HG03565 (cell line): ENCODE measurements around the gene CRACR2B.

ENCODE experiments used
- ATAC-seq: cut with Tn5 transposase; IDR thresholded peaks from one replicate; pipeline ENCODE4 v1.9.1; 2021; ENCODE audit warnings: mild to moderate bottlenecking, moderate library complexity; ENCODE audit not compliant: unreplicated experiment

The CRACR2B gene

DNA sequence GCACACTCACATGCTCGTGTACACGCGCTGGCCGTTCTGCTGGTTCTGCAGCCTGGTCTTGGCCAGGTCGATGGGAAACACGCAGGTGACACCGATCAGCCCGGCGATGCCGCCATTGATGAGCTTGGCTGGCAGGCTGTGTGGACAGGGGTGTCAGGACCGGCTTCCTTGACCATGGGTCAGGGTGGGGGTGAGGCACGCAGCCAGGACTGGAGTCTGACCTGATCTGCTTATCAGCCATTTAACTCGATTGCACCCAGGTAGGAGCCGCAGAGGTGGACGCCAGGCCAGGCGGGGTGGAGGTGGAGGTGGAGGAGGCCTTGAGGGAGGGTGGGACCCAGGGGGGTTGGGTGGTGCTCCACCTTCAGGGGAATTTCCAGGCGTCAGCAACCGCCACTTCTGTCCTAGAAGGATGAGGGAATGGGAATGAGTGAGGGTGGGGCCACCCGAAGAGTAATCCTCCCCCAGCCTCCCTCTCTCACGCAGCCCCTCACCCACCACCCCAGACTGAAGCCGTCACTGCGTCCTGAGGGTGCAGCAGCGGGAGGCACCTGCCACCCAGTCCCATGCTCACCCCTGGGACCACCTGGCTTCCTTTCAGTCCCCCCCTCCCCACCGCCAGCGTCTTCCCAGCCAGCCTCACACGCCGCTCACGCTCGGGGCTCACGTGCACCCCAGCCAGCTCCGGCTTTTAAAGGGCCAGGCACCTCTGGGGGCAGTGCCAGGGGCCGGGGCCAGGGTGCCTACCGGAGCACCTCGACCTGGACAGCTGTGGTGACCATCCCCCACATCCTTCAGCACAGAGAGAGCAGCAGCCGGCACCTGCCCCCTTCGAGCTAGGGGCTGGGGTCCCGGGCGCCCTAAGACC, 32.7 kb upstream of the CRACR2B start:
- no peak for ATAC-seq

DNA sequence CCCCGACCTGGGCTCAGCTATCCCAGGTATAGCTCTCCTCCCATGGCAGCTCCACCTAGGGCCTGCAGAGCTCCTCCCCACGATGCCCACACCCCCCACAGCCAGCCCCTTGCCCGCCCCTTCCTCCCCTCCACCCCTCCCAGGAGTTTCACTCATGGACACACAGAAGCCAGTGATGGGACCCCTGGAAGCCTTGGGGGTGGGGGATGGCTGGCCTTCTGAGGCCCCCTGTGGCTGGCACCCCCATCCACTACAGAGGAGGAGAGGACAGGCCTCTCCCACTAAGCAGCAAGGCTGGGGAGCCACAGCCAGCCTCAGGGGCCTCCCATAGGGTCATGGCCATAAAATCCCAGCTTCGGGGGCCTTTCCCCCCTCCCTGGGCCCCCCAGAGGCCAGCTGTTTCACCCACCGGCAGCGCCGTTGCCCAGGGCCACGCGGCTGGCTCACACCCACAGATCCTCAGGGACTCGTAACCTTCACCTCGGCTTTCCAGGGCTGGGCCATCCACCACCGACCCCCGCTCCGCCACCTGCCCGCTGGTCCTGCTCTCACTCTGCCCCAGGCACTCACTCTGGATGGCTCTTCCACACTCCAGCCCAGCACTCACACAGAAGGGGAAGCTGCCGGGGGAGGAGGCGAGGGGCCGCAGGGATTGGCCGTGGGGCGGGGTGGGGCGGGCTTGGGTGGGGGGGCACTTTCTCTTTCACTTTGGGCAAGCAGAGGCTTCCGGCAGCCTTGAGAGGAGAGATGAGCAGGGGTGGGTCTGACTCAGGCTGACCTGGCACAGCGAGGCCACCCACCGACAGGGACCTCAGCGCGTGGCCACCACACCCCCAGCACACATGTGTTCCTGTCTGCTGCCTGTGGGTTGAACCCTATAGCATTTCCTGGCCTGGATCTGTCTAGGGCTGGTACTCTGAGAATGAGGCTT, 31.8 kb upstream of the CRACR2B start:
- ATAC-seq, result no peak

DNA sequence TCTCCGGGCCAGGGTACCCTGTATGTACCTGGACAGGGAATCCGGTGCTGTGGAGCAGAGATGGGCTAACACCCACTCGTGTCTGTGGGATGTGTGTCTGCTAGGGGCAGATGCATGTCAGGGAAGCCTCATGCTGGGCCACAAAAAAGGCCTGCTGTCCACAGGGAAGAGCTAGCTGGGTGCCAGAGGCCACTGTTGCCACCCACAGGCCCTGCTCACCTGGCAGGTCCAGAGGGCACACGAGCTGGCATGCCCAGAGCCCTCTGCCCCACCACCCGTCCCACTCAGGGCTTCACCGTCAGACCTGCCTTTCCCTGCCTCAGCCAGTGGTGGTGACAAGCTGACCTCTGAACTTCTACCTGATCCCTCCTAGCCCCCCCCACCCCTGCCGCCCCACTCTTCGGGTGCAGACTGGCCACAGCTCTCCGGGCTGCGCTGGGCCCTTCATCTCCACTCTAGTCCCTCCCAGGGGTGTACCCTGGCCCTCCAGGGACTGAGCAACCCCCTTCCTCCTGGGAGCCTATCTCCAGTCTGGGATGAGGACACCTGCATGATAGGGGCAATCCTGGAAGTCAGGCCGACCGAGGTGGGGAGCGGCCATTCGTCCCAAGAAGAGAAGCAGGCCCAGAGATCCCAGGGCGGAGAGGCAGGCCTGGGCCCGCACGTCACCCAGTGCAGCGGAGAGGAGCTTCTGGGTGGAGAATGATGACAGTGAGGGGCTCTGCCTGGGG, 31.0 kb upstream of the CRACR2B start:
- ATAC-seq, result no peak

DNA sequence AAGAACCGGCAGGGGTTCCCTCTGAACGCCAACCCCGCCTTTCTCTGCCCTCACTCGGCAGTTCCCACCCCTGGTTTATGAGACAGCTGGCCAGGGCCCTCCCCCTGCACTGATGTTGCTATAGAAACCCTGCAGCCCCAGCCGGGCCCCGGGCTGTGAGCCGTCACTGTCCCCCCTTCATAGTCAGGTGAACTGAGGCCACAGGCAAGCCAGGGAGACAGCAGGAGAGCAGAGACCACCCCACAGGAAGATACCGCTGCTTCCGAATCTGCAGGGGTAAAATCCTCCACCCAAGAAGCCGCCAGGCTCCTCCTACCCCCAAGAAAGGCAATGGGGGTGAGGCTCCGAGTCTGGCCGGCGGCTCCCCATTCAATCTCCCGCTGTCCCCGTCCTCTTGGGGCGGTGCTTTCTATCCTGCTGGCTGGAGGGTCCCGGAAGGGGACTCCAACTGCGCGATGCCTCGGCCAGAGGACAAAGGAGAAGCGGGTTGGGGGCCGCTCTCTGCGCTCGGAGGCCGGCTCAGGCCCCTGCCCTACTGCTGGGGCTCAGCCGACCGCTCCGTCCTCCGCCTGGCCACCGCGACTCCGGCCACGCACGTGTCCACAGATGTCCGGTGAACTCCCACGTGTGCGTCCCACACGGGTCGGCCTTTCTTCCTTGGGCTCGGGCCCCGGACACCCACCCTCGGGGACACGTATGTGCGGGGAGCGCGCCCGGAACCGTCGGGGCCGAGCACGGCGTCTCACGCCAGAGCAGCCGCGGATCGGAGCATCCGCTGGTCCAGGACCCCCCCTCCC, 30.2 kb upstream of the CRACR2B start:
- peak; percentile 24 for ATAC-seq

DNA sequence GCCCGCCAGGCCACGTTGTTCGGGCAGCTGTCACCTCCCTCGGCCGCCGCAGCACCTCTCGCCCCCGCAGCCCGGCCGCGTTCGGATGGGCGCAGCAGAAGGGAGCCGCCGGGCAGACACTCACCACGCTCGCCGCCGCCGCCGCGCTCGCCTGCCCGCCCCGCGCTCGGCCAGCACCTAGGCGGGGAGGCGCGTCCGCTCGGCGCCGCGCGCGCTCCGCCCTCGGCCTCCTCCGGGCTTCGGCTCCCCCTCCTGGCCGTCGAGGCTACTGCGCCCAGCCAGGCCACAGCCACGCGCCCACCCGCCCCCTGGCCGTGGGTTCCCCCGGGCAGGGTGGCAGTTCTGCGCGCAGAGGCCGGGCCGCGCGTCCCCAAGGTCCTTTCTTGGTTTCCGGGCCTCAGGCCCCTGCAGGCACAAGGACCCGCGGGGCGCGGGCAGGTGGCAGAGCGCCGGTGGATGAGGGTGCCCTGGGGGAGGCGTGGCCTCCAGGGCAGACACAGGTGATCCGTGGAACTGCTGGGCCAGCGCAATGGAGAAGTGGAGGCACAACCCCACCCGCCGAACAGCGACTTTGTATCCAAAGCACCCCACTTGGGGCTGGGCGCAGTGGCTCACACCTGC, 29.5 kb upstream of the CRACR2B start, which contains the start of gene SLC25A22:
Gene SLC25A22, minus strand, starts transcription at position 189 of the 621 bp plus-strand sequence. CDS start 3,275 bp downstream, outside the sequence.
- peak; percentile 37 for ATAC-seq

DNA sequence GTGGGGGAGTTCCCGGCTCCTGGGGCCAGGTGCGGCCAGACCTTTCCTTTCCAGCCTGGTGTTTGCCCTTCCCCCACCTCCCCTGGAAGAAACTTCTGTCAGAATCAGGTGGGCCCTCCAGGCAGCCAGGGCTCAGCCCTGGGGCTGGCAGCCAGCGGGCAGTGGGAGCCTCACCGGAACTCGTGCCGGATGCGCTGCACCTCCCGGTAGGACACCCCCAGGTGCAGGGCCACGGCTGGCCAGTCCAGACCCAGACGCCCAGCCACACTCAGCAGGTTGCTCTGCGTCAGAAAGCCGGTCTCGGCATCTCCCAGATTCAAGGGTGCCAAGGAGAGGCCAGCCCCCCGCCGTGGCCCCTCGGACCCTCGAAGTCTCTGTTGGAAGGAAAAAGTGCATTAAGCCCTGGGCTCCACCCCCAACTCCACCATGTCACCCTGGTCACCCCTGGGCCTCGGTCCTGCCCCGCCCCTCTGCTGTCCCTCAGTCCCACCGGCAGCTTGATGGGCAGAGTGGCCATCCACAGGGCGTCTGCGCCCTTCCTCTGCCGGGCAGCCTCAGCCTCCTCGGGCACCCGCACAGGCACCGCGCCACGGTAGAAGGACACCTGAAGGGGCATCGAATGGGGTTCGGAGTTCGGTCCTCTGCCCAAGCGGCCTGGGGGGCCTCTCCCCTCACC, 27.9 kb upstream of the CRACR2B start:
- ATAC-seq, result no peak

DNA sequence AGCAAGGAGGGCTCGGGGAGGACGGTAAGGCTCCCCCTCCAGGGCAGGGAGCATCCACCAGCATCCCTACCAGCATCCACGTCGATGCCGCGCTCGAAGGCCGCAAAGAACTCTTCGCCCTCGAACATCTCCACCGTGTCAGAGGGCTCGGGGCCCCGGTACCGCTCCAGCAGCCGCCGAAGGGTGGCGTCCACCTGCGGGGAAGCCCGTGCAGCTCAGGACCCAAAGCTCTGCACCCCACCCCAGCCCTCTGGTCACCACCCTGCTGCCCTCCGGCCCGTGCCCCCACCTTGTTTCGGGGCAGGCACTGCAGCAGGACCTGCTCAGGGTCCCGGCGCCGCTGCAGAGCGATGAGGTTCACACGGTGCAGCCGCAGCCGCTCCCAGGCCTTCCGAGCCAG, 27.2 kb upstream of the CRACR2B start:
- ATAC-seq, result no peak

DNA sequence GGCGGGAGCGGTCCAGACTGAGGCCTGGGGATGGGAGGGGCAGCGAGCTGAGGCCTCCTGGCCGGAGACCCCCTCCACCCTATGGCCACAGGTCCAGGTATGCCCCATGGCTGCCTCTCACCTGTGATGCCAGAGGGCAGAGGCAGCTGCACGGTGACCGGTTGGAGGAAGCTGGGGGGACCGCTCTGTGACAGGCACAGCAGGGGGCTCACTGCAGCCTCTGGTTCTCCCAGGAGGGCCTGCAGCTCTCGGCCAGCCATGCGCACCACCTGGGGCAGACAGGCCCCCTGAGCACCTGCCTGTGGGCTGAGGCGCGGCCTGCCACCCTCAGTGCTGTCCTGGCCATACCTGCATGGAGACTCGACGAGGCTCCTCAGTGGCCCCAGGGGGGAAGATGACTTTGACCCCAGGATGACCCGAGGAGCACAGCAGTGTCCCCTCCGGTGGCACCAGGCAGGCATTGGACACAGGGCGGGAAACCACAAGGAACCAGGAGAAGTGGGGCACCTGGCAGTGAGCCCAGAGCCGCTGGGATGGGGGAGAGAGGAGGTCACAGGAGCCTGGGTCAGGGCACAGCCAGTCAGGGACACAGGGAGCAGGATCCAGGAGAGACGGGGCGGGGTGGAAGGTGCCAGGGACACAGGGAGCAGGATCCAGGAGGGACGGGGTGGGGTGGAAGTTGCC, 26.5 kb upstream of the CRACR2B start:
- ATAC-seq, result no peak

DNA sequence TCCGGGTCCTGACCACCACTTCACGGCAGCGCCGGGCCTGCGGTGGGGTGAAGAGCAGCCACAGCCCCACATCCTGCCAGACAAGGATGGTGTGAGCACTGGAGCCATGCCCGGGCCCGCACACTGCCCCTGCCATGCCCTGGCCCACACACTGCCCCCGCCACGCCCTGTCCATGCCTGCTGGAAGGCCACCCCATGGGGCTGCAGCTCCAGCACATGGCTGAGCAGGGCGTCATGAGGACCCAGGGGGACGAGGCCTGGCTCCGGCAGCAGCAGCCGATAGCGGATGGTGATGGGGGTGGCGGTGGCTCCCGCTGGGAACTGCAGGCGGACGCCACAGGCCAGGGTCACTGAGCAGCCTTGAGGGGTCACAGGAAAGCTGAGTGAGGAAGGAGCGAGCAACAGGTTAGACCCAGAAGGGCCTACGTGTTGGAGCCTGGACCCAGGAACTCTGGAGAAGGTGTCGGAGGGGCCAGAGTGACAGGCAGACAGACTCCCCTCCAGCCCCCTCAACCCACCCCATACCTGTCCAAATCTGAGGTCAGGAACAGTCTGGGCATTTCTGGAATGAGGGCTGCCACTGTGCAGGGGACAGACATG, 25.6 kb upstream of the CRACR2B start:
- no peak for ATAC-seq

DNA sequence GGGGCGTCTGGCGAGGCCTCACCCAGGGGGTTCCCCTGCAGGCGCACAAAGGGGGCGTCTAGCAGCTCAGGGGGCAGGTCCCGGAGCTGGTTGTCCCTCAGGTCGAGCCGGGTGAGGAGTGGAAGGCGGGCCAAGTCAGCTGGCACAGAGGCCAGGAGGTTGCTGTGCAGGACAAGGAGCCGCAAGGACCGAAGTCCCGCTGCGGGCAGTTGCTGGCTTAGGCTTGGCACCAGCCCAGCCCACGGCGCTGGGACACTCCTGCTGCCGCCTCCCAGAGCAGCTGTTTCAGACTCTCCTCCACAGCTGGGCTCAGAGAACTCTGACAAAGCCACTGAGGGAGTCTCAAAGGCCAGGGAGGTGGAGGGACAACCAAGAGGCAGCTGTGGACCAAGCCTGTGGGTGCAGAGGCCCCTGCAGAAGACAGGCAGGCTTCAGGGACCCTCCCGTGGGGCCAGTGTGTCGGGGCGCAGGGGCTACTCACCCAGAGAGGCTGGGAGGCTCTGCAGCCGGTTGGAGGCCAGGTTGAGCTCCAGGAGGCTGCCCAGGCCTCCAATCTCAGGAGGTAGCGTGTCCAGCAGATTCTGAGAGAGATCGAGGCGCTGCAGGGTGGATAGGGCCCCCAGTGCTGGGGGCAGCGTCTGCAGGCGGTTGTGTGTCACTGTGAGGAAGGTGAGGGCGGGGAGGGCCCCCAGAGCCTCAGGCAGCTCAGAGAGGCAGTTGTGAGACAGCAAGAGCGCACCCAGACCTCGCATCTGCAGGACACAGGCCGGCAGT, 24.8 kb upstream of the CRACR2B start:
- no peak for ATAC-seq

DNA sequence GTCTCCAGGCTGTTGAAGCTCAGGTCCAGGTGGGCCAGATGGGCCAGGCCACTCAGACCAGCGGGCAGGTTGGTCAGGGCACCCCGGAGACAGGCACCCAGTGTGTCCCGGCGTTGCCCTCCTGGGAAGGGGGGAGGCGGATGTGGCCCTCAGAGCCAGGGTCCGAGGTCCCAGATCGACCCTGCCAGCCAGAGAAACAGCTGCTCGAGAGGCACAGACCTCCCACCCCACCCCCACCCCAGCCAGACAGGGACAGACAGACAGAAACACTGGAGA, 24.3 kb upstream of the CRACR2B start:
- no peak for ATAC-seq

DNA sequence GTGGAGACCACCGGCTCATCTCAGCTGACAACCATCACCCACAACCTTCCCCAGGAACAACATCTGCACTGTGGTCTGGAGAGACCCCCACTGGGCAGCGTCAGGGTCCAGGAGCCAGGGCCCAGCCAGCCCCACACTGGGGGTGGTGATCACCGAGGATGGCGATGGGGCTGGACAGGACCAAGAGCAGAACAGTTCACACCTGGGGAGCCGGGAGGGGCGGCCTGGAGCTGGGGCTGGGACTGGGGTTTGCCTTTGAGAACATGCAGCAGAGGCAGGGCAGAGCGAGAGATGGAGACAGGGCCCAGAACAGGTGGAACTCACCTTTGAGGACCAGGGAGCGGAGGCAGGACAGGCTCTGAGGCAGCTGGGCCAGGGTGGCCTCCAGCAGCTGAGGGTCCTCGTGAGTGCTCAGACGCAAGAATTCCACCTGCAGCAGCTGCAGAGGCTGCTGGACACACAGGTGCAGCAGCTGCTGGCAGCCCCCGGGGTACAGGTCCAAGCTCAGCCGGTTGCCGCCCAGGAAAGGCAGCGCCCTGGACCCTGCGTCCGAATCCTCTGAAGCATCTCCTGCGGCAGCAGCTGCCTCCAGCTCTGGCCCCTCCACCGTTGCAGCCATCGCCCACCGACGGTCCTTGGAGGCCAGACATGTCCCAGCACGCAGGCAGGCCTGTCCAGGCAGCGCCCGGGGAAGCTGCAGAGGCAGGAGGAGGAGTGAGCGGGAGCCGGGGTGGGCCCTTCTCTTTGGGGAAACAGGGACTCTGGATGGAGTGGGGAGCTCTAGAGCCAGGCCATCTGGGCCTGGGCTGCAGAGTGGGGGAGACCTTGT, 23.7 kb upstream of the CRACR2B start:
- no peak for ATAC-seq

DNA sequence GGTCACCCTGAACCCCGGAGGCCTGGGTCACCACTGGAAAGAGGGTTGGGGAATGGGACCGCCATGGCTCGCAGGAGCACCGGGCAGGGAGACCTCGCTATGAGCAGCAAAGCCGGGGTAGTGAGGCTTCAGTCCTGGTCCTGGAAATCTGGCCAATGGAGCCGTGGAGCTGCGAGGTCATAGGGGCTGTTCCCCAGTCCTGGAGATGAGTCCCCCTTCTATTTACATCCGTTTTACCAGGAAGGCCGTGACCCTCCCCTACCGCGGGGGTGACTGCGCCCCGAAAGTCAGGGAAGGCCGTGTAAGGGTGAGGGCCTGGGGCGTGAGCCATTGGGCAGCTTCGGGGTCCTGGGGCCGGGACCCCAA, 23.1 kb upstream of the CRACR2B start:
- no peak for ATAC-seq

DNA sequence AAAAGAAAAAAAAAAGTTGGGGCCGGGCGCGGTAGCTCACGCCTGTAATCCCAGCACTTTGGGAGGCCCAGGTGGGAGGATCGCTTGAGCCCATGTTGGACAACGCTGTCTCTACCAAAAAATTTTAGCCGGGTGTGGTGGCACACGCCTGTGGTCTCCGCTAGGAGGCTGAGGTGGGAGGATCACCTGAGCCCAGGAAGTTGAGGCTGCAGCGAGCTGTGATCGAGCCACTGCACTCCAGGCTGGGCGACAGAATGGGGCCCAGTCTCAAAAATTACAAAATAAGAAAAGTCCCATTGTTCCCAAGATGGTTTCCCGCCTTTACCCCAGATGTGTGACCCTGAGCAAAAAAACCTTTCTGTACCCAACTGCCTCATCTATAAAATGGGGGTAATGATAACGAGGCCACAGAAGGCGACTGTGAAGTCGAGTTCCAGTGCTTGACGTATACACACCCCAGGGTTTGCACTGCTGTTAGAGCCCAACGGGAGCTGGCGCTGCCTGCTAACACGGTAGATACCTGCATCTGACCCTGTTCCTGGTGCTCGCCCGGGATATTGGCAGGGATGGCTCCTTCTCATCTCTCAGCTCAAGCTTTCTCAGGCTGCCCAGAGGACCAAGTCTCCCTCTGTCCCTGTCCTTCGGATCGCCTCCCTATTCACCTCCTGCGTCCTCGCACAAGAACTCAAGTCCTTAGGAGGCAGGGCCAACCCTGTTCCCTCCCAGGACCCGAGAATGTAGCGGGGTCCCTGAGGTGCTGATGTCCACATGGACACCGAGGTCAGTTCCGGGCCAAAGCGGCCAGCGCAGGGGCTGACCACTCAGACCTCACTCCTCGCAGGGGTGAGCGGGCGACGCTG, 19.1 kb upstream of the CRACR2B start:
- no peak for ATAC-seq

DNA sequence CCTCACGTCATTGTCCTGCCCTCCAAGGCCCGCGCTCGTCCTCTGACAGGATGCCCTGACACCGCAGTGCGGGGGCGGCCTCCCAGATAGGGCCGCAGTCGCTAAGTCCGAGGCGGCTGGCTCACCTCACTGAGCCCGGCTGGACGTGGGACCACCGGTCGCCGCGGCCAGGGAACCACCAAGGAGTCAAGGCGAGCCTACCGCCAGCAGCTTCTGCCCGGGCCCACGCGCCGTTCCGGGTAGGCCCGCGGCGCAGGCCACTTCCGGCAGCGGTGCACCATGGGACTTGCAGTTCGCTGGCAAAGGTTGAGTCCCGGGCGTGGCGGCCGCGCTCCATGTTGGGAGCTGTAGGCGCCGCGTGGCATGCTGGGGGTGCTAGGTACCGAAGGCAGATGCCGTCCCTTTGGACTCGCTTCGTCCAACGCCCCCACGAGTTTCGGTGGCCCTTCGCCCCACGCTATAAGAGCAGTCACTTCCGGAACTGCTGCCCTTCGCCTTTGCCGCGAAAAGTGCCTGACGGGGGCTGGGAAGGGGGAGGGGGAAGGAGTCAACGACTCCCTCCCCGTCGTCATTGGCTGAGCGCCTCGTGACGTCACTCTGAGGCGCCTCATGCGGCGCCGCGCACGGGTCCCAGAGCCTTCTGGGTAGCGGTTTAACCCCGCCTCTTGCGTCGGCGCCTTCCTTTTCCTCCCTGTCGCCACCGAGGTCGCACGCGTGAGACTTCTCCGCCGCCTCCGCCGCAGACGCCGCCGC, 18.3 kb upstream of the CRACR2B start, which contains the start of gene RPLP2:
Gene RPLP2, plus strand, starts transcription at position 681 of the 753 bp plus-strand sequence. CDS start 268 bp downstream, outside the sequence.
- ATAC-seq, result peak; percentile 68
